ENCODE data around the gene PTPN7.

GRCh38 chr1:202198366-202198724, 37.9 kb upstream of the PTPN7 start:
- TF ChIP-seq CTCF (IDR thresholded peaks at IDR 0.05) (no peak), POLR2A (IDR thresholded peaks at IDR 0.05) (no peak)

All from uterus (tissue), 2 donors.